Fibroblast of peridontal ligament (primary cell): ENCODE results near the gene MYO1C.
"Not testable (repeated sequence)": the region's sequence is repeated elsewhere in the genome, so short reads cannot be mapped to it uniquely, and the experiment has no call there.

Source experiments
- DNase-seq: peaks from one replicate; pipeline ENCODE4 v3.0.0-alpha.2; 2010; ENCODE audit errors: extremely low read depth

MYO1C gene

DNA sequence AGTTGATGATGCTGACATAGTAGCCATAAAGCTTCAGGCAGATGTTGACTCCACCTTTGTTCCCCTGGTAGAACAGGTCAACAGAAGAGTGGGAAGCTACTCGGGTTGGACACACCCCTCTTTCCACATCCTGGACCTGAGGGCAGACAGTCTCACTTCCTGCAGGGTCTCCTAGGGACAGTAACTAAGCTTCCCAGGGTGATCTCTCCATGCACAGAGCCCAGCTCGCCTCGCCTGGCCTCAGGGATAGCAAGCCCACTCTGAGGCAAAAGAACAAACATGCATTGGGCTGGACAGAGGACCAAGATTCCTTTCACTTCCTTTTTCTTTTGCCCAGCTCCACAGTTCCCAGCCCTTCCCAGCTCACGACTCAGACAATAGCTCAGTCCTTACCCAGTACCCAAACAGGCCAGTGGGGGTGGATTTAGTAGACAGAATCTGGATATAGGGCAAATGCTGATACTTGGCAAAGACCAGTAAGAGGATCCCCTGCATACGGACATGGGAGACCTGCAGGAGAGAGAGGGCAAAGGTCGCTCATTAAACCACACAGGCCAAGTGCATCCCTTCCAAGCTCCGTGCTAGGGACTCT lies 16.9 kb upstream of the MYO1C start:
- no peak for DNase-seq

DNA sequence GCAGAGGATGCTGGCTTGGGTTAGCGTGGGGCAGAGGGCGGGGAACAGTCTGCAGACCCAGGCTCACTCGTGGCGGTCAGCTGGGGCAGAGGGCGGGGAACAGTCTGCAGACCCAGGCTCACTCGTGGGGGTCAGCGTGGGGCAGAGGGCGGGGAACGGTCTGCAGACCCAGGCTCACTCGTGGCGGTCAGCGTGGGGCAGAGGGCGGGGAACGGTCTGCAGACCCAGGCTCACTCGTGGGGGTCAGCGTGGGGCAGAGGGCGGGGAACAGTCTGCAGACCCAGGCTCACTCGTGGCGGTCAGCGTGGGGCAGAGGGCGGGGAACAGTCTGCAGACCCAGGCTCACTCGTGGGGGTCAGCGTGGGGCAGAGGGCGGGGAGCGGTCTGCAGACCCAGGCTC lies 16.2 kb upstream of the MYO1C start:
- not testable (repeated sequence) for DNase-seq

DNA sequence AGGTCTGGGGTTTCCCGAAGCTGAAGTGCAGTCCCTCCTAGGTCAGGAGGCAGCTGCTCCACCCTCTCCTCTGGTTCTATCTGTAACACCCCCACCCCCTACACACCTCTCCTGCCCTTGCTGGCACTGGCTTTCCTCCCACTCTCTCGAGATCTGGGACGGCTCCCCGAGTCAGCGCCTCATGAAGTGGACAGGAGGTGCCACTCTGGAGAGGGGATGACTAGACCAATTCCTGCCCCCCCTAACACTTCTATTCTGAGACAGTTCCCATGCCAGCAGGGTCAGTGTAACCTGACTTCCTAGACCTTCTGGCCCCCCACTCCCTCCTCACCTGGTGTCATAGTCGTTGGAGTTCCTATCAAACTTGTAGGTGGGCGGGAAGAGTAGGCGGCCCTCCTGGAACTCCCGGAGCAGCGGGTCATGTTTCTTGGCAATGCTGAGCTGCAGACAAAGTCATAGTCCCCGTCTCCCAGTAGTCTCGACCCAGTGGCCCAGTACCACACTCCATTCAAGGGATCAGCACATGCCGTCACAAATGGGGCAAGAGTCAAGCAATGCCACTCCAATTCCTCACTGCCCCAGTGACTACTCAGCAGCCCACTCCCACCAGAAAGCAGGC lies 14.3 kb upstream of the MYO1C start:
- DNase-seq: no peak

DNA sequence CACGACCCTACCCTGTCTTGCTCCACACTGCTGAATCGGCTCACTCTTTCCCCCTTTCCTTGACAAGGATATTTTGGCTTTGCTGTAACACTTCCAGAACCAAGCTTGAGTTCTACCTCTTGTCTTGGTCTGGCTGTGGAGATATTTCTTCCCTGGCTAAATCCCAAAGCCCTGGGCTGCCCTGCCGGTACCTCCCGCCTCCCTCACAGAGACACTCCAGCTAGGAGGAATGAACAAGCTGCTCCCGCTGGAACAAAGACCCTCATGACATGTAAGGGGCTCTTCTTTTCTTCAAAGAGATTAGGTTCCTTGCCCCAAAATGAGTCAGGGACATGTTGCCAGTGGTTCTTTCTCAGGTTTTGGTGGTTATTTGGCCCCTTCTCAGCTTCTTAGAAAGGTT lies 13.1 kb upstream of the MYO1C start:
- no peak for DNase-seq

DNA sequence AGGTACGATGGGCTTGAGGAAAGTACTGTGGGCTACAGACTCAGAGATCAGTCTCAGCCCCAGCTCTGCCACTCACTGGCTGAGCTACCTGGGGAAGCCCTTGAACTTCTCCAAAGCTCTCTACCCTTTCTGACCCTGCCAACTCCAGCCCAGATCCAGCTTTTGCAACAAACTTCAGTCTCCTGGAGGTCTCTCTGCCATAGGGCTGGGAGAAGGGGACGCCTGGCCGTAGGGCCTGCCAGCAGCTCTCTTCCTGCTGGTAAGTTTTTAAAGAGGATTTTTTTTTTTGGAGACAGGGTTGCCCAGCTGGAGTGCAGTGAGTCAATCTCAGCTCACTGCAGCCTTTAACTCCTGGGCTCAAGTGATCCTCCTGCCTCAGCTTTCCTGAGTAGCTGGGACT lies 12.4 kb upstream of the MYO1C start:
- DNase-seq: no peak

DNA sequence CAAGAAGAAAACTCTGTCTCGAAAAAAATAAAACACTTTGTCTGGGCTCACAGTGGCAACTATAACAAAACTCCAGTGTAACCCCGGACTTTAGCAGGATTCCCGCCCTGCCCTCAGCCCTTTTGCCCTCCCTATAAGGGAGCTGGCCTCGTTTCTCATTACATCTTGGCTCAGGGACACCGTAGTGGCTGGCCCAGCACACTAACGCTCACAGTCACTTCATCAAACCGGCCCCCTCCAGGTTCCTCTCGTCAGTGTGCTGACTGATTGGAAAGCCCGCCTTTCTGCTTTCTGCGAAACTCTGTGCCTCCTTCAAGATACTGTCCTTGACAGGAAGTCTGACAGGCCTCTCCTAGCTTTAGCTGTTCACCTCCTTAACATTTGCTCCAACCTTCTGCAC lies 11.2 kb upstream of the MYO1C start:
- DNase-seq: no peak

DNA sequence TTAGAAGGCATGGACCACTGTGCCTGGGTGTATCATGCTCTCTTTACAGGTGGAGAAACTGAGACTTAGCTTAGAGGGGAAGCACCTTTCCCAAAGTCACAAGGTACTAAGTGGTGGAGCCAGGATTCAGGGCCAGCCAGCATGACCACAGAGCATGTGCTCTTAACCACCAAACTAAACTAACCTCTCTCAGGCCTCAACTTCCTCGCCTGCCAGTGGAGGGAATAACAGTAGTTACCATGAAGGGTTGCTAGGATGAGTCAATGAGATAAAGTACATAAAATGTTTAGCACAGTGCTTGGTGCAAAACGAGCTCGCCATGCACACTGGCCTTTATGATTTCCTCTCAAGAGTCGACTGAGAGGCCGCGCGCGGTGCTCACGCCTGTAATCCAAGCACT lies 6.4 kb upstream of the MYO1C start:
- DNase-seq: peak; percentile 69

DNA sequence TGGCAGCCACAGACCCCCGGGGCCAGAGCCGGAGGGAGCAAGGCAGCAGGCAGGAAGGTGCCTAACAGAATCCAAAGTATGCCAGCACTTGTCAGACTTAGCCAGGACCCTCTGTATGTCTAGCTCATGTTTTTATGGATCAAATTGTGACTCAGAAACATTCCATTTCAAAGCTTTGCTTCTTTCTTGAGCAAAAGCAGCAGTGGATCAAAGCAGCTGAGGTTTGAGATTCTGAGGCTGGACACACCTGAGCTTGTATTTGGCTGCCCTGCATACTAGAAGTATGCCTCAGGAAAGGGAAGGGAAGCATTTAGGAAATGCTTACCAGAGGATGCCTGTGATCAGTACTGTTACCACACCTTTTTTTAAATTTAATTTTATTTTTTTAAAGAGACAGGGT lies 5.7 kb upstream of the MYO1C start:
- no peak for DNase-seq

DNA sequence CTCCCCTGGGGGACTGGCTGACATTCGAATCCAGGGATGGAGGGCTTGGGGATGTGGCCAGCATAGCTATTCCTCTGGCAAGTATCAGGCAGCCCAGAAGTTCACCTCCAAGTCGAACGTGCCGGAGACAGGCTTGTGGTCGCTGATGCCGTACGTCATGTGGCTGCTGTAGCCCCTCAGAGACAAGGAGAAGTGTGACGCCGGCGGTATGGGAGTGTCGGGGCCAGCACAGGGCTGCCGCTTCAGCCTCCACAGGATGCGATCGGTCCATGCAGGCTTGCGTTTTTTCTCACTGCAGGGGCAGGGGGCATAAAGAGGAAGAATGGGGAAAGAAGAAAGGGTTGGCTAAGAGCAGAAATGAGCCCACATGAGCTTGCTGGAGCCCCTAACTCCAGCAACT lies 5.3 kb upstream of the MYO1C start:
- no peak for DNase-seq

DNA sequence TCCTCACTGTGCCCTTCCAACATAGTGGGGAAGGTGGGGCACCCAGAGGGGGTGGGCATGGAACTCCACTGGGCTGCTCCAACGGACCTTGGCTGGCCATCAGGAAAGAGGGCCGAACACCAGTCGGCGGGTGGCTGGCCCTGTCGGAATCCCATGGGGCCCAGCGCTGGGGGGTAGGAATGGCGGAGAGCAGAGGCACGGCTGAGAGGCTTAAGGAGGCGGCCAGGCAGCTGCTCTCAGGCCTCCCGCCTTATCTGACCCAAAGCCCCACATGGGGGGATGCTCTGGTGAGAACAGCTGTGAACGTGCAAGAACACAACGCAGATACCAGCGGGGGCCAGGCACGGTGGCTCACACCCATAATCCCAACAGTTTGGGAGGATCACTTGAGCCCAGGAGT lies 4.4 kb upstream of the MYO1C start:
- no peak for DNase-seq

DNA sequence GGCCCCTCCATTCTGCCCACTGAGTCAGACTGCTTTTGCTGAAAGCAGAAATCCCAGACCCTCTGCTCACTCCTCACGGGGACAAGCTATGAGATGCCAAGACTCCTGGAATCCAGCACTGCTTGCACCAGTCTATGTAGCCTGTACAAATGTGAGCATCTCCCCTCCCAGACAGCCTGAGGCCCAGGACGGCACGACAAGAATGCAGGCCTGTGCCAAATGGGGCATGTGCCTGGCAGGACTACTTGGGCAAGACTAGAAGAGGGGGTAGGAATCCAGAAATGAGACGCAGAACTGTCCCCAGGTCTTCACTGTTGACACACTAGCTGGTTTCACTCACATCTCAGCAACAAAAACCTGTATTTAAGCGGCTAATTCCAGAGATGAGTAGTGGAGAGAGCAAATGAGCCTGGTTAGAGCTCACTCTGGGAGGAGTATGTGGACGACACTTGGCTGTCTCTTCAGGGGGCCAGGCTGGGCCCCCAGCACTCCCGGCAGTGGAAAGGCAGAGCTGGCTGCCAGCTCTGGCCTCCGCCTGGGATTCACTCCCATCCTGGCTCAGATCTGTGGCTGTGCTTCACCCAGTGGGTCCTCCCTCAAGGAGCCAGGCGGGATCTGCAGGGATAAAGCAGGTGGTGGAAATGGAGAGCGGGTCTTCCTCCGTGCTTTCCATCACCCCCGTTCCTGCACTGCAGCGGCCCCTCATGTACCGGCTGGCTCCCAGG lies 2.9 kb upstream of the MYO1C start:
- peak; percentile 45 for DNase-seq

DNA sequence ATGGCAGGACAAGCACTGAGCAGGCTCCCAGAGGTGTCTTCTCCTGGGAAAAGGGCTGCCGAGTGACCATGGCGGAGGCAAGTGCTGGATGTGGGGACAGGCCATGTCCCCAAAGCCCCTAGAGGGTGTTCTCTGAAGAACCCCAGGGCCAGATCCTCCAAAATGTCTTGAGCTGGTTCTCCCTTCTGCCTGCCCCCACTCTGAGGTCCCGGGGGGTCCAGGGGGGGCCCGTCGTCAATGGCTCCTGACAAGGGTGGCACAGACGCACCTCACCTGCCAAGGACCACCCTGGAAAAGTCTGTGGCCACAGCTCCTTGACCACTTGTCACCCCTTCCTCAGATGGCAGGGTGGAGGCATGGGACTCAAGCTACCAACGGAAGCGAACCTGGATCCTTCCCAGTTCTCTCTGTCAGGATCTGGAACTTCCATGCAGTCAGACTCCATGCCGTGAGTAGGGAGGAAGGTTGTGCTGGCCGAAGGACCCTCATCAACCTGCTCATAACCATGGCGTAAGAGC lies 2.3 kb upstream of the MYO1C start:
- DNase-seq: no peak

DNA sequence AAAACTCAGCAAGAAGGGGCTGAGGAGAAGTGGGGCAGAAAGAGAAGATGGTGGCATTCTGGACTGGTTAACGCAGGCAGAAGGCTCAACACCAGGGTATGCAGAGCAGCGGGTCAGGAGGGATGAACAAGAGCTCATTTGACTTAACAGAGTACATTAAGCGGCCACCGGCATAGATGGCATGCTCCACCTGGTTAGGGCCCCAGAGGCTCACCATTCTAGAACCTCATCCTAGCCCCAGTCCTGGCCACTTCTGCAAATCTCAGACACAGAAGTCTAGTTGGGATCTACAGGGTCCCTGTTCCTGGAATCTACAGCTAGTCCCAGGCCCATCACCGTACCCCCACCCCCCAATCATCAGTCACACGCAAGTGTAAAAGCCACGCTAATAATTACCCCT lies 1.7 kb upstream of the MYO1C start:
- no peak for DNase-seq

DNA sequence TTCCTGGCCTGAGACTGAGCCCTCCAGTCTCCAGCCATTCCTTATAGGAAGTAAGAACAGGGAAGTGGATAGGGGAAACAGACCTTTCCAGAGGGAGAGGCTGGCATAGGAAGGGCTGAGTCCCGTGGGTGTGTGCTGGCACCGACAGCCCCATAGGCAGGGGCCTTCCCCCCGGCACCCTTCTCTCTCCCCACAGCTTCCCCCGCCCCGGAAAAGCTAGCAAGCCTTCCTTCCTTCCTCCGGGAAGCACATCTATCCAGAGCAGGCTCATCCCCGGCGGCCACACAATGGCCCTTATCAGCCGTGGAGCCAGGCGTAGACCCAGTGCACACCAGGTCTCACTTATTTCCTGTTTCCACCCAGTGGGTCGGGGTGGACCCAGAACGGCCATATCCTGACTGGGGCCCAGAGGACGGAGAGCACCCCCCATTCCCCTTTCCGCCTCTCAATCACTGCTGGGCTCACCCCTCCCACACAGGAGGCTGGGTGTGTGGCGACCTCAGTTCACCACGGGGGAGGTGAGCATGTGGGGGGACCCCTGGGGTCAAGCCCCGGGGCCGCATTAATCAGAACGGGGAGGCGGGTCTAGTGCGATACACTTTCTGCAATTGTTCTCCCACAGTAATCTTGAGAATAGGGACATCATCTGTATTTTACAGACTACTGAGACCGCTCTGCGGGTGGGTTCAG lies 950 bp upstream of the MYO1C start:
- DNase-seq: no peak

DNA sequence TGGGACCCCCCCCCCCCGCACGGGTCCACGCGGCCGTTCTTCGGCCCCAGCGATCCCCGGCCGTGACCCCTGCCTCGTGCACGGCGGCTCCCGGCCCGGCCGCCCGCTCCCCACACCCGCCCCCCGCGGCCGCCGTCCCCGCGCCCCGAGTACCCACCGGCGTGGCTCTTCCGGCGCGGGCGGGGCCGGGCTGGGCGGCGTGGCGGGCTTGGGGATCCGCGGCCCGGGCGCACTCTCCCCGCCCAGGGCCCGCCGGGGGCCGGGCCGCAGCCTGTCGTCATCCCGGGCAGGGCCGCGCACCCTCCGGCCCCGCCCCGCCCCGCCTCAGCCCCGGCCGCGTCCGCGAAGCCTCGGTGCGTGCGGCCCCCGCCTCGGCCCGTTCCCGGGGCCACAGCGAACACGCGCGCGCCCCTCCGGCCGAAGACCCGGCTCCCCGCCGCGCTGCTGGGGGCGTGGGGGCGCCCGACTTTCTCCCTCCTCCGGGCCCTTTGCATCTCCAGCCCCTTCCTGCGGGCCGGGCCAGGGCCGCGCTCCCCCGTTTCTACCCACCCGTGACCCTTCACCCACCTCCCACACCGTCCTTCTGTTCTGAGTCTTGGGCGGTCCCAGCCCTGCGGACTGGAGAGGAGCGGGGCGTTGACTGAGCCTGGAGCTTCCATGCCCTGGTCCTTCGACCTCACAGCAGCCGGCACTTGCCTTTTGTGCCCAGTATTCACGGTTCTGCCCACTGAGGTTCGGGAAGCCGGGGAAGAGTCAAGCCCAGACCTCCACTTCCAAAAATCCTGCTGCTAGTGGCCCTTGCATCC lies 840 bp downstream of the MYO1C start:
- peak; percentile 29 for DNase-seq

DNA sequence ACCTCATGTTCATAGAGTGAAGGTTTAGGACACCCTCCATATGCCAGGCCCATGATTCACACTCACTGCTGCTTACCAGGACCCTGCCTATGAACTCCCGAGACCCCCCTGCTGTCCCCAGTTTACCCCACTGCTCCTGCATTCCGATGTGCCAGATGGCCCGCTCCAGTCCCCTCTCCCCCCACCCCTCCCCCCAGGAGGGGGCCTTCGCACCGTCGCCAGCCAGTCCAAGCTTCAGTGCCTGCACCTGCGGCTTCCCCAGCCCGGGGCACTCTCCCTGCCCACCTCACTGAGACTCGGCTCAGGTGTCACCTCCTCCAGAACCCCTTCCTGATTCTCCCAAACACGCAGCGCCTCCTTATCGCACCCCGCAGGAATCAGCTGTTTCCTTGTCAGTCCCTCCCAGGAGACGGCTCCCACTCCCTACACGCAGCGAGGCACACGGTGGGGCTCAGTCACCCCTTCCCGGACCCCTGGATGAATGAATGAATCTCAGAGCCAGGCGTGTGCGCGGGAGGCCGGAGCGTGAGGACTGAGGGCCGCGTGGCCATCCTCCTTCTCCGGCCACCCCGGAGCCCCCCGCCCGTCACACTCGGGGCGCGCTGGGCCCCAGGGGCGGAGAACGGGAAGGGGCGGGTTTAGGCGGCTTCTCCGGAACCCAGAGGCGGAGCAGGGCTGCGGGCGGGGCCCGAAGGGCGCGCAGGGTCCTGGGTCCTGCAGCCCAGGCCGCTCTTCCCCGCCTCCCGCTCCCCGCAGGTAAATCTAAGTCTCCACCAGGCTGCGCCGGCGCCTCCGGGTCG lies 1.6 kb downstream of the MYO1C start:
- no peak for DNase-seq

DNA sequence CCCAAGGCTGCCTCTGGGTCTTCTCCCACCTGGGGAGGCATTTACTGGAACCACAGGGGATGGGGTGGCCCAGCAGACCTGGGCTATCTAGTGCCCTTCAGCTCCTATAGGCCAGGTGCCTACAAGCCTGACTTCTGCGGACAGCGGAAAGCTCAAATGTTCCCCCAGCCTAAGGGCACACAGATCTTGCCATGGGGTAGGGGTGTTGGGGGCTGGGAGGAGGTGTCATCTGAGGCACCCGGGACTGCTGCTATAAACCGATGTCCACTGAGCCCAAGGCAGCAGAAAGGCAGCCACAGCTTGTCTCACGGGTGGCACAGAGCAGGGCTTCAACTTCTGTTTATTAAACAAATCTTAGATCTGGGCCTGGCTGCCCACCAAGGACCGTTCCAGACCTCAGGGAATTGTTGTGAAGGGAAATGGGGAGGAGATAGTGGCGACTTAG lies 3.6 kb downstream of the MYO1C start:
- no peak for DNase-seq

DNA sequence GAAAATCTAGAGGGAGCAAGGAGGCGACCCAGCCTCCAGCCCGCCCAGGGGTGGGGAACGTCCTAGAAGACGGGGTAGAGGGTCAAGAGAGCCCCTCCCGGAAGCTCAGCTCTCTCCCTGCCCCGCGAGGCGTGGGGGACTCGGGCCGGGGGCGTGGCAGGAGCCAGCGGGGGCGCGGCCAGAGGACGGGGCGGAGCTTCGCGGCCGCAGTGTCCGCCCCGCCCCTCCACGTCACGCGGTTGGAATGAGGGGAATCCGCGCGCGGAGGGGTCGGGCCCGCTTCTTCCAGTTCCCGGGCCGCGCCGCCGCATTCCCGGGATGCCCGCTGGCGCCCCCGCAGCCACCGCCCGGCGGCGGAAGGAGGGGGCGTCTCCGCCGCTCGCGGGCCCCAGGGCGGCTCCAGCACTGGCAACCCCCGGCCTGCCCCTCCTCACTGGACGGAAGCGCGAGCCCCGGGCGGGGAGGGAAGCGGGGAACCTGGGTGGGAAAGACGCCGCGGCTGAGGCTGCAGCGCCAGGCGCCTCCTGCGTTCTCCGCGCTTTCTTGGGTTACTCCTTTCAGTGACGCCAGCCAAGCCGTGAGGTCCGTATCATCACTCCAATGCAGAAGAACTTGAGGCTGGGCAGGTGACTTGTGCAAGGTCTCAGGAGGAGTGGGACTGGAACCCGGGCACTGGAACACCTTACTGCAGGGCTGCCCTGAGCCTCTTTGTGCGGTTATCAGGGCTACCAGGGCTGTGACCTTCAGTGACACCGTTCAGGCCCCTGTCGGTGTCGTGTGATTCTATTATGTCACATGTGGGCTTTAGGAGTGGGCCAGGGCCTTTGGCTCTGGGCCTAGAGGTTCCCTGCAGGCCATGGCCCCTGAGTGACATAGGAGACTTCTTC lies 4.3 kb downstream of the MYO1C start:
- DNase-seq: peak; percentile 78

DNA sequence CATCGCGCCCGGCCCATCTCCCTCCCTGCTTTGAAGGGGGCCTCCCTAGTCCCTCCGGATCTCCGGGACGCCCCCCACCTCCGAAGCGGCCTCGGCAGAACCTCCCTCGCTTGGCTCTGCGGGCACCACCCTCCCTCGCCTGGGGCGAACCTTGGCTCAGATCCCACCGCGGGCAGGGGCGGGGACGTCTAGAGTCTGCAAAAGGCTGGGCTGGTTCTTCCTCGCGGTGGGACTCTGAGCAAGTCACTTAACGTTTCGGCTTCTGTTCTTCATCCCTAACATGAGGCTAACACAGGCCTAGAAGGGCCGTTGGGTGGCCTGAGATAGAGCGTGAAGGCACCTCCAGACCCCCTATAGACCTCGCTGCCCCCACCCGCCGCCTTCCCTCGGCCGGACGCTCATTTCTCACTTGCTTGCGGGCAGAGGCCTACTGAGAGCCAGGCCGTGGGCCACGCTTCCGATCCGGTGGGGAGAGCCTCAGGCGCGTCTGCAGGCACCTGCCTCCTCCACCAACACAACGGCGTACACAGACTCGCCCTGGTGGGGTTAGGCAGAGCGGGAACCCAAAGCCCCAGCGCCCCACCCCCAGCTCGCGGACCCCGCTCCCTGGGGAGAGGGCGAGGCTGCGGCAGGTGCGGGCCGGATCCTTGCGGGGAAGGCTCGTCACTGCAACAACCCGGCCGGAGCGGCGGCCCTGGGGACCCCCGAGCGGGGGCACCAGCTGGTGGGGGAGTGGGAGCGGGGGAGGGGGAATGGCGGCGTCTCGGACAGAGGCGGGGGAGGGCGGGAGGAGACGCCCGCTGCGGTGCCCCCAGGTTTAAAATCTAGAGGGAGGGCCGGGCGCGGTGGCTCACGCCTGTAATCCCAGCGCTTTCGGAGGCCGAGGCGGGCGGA lies 5.4 kb downstream of the MYO1C start:
- DNase-seq: peak; percentile 62
